HG02870 (cell line): ENCODE data around the gene AK8.

Experiments
- ATAC-seq: cut with Tn5 transposase; IDR thresholded peaks from one replicate; pipeline ENCODE4 v1.9.1; 2021; ENCODE audit warnings: mild to moderate bottlenecking, moderate library complexity; ENCODE audit not compliant: unreplicated experiment

The AK8 gene, protein sequence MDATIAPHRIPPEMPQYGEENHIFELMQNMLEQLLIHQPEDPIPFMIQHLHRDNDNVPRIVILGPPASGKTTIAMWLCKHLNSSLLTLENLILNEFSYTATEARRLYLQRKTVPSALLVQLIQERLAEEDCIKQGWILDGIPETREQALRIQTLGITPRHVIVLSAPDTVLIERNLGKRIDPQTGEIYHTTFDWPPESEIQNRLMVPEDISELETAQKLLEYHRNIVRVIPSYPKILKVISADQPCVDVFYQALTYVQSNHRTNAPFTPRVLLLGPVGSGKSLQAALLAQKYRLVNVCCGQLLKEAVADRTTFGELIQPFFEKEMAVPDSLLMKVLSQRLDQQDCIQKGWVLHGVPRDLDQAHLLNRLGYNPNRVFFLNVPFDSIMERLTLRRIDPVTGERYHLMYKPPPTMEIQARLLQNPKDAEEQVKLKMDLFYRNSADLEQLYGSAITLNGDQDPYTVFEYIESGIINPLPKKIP

DNA sequence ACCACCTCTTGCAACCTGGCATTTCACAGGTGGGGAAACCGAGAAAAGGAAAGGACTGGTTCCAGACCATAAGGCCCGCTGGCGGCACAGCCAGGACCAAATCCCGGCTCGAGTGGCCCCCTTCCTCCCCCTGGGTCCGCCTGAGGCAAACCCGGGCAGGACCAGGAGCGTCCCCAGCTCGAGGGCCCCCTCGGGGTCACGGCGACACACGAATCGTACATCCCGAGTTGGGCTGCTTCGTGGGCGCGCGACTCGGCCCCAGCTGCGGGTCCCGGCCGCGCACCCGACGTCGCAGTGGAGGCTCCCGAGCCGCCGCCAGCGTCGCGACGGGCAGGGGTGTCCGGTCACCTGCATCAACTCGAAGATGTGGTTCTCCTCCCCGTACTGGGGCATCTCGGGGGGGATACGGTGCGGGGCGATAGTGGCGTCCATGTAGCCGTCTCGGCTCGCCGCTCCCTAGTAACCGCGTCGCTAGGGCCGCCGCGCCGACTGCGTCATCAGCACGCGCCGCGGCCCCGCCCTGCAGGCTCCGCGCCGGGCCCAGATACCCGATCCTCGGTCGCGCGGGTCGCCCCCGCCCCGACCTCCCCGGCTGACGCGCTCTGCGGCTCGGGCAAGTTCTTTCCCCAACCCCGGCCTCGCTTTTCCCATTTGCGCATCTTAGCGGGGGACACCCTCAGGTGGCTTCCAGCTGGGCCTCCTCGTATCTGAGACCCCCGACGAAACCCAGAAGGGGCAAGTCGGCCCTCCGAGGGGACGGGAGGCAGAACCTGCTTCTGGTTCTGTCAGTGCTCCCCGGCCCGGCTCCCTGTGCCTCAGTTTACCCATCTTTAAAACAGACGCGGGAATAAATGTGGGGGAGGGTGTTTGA, at the start of gene AK8:
Gene AK8, minus strand, starts transcription at position 461 of the 871 bp plus-strand sequence. Its CDS starts 29 bp downstream, at position 432.
- peak; percentile 45 for ATAC-seq

DNA sequence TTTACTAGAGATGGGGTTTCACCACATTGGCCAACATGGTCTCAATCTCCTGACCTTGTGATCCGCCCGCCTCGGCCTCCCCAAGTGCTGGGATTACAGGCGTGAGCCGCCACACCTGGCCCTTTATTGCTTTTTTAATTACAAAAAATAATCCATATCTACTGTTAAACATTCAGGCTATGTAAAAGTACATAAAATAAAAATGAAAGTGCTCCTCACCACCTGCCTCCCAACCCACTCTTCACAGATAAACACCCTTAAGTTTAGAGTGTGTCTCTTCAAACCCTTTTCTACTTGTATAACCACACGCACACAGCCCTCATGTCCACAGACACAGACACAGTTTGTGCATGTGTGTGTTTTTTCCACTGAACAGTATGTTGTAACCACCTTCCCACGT, 49.6 kb upstream of the AK8 start:
- ATAC-seq = no peak

DNA sequence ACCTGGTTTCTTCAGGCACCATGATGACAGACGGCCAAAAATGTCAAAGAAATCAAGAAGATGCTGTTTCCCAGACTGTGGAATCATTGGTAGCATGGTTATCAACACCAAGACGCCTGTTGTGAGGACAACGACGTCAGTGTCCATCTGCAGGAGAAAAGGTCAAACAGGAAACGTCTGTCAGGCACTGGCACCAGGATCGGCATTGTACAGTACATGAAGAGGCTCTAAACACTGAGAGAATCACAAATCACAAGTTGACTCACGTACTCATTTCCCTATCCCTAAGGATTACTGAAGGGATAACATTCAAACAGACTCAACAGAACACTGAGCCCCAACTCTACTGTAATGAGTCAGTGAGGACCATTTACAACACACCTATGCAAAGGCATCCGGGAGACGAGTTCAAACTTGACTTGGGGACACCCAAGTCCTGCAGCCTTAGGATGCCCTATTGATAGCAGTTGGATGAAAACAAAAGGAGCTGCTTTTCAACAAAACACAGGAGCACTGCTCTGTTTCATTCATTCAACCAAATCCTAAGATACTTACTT, 45.3 kb upstream of the AK8 start:
- no peak for ATAC-seq

DNA sequence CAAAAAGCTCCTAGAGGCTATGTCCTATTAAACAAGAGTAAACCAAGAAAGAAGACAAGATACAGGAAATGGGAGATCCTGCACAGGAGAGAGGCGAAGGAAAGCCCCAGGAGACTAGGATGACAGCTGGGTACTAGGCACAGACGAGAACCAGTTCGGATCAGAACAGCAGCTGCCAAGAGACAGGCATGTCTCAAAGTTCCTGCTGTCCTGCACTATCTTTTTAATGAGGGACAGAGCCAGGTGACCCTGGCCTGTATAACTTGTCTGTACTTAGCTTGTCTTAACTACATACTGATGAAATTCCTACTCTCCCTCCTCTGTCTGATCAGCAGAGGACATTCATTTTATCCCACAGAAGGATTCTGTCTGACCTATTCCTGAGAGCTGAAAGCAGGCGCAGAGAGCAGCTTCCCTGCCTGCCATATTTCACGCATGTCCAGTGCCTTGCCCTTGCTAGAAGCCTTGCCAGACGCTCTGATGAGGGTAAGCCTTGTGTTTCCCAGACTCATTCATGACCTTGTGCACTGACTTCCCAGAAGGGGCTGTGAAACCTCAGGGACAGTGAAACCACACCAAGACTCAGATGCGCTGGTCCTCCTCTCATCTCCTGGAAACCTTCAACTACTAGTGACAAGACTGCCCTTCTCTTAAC, 41.7 kb upstream of the AK8 start:
- ATAC-seq = no peak

DNA sequence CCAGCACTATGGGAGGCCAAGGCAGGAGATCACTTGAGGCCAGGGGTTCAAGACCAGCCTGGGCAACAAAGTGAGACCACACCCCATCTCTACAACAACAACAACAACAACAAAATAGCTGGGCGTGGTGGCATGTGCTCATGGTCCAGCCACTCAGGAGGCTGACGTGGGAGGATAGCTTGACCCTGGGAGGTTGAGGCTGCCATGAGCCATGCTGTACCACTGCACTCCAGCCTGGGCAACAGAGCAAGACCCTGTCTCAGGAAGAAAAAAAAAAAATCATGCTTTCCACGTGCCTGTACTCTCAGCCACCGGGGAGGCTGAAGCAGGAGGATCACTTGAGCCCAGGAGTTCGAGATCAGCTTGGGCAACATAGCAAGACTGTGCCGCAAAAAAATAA, 36.8 kb upstream of the AK8 start:
- ATAC-seq = no peak

DNA sequence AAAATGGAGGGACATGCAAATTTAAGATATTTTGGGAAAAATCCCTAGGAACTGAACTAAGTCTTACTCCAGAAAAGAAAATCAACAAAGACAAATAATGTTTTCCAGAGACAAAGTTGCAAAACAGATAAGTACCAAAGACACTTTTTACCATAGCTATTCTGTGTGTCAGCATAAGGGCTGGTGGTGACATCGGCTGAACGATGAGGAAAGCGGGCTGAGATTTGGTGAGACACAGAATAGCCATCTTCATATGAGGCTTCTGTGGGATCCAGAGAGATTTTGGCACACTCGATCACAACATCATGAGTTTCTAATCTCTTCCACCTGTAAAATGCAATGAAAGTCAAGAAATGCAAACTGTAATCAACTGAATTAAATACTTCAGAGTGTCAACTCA, 34.0 kb upstream of the AK8 start:
- no peak for ATAC-seq

DNA sequence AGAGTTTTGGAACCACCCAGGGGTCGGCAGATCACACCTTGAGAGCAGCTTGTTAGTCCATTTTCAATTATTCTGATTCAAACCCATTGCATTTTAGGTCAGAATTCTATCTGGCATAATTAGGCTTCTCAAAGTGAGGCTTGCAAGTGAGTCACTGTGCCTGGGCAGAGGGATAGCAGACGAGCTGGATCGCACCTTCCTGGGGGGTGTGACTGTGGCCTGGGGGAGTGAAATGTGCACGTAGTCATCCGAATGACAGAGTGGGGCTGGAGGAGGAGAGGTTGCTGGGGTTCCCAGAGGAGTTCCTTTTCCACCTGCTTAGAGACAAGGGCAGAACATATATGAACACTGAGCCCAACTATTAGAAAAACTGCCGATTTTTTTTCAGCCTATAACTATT, 32.3 kb upstream of the AK8 start:
- ATAC-seq = no peak

DNA sequence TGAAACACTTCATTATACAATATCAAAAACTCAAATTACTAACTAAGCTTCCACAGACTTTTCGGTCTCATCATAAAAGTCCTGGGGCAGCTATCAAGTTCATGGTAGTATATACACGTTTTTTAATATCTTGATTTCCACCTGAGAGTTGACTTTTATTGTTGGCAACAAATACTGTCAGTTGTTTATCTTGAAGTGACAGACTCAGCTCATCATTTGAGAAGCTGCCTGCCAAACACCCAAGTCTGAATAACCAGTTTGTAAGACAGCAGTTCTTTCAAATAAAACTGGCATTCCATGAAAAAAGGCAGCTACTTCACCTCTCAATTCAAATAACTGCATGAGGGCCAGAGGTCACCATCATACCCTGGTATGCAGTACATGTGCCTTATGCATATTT, 31.2 kb upstream of the AK8 start:
- ATAC-seq = no peak

DNA sequence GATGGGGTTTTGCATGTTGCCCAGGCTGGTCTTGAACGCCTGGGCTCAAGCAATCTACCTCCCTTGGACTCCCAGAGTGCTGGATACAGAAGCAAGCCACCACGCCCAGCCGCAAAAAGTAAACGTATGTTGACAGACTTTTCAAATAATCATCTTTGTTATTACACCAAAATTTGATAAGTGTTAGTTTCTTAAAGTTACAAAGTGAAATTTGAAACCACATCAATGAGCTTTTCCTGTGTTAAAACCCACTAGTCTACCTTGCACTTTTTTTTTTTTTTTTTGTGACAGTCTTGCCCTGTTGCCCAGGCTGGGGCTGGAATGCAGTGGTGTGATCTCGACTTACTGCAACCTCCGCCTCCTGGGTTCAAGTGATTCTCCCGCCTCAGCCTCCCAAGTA, 30.6 kb upstream of the AK8 start:
- ATAC-seq = no peak

DNA sequence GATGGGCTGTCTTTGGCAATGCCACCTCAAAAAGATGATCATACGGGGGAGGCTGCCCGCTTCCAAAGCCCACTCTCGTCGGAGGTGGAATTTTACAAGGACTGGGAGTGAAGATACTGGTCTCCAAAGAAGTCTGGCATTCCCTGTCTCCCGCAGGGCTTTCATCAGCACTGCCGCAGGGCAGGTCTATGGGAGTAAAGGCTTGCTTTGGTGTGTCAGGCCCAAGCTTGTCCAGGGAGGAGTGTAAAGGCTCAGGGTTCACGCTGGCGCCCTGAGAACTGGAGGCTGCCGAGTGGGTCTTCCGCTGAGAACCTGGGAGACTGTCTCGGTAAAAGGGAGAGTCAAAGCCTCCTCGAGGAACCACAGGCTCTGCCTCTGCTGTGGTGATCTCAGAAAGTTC, 27.6 kb upstream of the AK8 start:
- no peak for ATAC-seq

DNA sequence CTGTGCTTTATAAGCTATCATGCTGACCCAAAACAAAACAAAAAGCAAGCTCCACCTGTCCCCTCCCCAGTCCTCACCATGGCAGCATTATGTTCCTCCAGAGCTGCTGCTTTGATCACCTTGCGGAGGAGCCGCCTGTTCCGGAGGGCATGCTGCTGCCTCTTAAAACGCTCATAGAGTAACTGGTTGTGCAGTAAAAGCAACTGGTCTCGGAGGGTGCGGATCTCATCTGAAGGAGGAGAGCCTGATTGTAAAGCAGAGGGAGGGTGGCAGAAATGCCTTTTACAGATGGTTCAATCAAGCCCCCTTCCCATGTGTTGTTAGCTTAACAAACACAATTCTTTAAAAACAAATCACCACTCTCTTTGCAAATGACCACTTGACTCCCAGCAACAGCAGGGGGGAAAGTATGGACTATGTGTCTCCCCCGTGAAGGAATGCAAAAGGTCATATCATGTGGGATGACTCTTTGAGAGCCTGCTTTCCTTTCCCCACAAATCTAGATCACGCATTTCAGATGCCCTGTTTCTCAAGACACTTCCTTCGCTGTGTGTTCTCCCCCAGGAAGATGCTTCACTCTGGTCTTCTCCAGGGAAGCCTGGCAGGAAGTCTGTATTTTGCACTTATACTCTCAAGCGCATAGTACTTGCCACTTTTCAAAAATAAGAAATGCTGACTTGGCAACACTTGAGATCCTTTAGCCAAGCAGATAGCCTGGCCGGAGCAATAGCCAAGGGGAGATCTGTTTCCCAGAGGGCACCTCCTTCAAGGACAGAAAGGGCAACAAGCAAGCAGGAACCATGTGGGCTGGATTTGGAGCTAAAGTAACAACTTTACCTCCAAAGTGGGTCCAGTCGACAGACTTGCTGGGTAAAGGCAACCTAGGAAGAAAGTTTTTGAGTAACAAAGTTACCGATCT, 25.7 kb upstream of the AK8 start:
- no peak for ATAC-seq

DNA sequence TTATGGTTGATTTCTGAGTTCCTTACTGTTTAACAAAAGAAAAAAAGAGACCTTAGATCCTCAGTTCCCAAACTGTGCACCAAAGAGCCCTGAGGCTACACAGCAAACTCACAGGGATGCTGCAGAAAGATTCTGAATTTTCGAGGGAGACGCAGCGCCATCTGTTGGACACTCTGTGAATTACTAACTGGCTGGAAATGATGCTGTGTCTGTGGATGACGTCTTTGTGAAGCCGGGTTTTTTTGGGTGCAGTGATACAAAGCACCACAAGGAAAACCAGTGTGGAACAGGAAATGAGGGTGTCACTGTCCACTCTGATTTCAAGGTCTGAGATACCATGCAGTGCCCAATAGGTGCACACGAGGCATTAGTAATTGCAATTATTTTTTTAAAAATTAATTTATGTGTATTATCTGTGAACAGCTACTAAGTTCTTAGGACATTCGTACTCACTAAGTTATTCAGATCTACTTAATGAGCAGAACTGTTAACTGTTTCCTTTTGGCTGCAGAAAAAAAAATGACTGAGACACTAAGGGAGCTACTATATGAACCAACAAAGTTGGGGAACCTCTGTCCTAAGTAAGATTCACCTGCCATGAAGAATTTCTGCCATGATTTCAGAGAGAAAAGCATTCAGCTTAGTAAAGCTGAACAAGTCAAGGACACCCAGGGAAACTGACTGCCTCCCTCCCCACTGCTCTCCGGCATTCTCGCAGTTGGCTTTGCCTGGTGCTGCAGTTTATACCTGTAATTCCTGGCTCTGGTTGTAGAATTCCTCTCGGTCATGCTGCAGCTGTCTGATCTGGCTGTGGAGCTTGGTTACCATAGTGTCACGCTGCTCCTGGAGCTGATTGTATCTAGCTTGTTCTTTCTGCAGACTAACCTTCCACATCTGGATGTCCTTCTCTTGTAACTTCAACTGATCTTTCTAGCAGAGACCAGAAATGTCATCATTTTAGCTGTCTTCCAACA, 24.1 kb upstream of the AK8 start:
- ATAC-seq = no peak

DNA sequence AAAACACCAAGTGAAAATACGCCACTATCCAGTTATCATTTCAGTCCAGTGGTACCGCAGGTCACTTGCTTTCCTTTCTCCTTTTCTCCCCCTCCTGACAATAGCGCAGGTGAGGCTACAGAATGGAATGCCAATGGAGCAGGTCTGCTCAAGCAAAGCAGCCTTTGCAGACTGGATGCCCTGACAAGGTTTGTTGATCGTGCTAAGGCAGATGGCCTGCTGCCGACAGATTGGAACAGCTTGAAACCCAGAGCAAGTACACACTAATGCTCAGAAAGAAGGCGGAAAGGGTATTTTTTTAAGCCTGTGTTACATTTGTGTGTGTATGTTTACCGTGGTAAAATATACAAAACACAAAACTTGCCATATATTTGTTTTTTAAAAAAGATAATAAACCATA, 20.0 kb upstream of the AK8 start:
- no peak for ATAC-seq

DNA sequence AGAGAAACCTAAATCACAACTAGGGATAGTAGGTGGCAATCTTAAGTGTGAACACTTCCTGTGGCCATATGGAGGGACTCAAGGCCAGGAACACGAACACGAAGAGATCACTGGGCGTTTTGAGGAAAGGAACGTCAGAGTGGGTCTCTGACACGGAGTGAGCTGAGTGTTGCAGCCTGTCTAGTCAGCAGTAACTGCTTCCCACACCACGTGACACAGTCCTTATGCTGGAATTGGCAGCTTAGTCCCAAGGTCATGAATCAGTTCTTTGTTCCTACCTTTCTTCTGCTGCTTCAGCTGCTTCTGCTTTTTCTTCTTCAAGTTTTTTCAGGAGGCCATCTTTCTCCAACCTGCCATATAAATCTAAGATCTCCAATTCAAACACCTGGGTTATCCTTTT, 18.8 kb upstream of the AK8 start:
- ATAC-seq = no peak

DNA sequence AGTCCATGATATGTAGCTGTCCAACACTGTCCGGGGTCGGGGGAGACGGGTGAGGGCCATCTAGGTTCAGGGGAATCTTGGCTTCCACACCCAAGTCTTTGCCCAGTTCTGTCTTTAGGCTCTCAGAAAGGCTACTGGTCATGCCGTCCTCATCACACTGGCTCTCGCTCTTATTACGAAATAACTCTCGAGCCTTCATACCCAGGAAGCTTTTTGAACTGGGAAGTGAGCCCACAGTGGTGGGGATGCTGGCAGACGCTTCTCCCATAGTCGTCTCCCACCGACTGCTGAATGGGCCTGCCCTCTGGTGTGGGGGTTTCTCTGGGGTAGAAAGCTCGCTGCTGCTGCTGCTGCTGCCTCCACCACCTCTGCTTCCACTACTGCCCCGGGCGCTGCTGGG, 18.2 kb upstream of the AK8 start:
- no peak for ATAC-seq

DNA sequence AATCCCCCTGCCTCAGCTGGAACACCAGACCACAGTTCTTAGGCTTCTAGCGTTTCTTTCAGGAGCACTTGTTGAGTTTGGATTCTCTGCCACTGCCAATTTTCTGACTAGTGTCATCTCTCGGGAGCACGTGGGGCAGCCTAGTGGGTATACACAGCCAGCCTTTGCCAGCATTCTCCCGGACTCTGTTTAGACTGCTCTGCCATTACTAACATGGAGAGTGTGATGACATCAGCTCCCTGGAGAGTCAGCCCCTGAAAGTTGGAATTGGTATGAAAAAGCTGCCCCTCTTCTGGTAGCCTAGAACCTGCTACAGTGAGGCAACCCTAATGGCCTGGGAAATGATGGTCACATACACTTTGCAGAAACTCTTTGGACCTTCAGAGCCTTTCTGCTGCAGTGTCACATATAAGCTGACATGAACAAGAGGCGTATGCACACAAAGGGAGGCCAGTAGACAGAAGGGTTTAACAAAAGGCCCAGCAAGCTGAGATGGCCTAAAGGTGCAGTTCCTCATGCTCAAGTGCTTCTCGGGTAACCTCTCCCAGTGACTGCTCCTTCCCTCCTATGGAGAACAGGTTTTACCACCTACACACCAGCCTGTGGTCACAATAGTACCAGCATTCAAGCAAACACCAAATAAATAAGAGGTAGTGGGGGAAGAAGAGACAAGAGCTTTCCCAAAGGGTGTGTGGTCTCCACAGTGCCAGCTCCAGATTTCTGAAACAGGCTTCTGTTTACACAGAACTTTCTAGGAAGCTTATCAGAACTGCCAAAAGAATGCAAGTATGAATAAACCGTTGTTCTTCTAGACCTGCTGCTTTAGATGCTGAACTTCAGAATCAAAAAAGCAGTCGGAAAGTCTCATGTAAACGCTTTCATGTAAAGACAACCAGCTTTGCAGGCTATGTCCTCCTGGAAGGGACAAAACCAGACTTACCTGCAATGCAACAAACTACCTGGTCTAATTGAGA, 17.1 kb upstream of the AK8 start:
- no peak for ATAC-seq

DNA sequence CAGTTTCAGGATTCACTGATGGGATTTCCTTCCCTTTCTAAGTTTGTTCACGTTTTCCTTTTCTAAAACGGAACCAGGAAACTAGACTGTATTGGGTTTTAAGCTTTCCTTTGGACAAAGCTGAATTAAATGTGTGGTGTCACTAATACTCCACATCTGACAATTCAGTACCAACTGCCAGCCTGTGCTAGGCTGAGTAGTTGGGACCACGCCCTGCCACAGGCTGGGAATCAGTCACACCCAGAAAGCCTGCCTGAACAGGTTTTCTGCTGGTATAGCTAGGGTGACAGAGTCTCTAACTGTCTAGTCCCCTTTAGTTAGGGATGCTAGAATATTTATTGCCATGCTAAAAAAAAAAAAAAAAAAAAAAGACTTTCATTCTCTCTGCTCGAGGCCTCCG, 16.3 kb upstream of the AK8 start:
- ATAC-seq = no peak

DNA sequence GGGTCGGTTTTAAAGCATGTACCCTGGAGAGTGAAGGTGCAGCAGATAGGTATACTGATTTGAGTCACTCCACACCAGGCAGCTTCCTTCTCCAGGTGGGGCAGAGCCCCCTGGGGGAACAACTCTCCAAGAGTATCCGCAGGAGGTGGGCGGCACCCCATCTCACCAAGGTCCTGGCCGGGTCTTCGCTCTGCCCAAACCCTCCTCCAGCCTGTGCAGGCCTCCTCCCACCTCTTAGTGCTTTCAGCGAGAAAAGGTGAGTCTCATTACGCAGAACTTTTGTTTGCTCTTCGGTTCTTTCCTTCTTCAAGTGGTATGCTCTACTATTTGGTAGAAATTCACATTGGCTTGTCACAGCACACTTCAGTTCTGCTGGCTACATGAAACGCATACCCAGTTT, 14.3 kb upstream of the AK8 start:
- ATAC-seq = no peak
